GM20431 (cell line): ENCODE measurements around the gene PTPN13.
"Not testable (repeated sequence)": the region's sequence is repeated elsewhere in the genome, so short reads cannot be mapped to it uniquely, and the experiment has no call there.

Source experiments
- in situ Hi-C: fragments of 300-500 bp; cut with MseI, MboI; formaldehyde crosslinking; loops from one replicate; pipeline ENCODE4 v1.15.0; 2020; ENCODE audit warnings: low sequenced_read_pairs; ENCODE audit not compliant: unreplicated experiment

Gene PTPN13

GRCh38 chr4:86685401-86685800, 91.3 kb downstream of the PTPN13 start:
- in situ Hi-C loops = no loop called here

- in situ Hi-C loops = no loop called here
Measured at GRCh38 chr4:86686741-86687140, 92.6 kb downstream of the PTPN13 start.

- in situ Hi-C loops = no loop called here
Measured at GRCh38 chr4:86688026-86688425, 93.9 kb downstream of the PTPN13 start.

- in situ Hi-C loops = no loop called here
Measured at GRCh38 chr4:86704601-86705000, 110.5 kb downstream of the PTPN13 start.

GRCh38 chr4:86706923-86707597, 112.9 kb downstream of the PTPN13 start:
- in situ Hi-C loops = no loop called here

GRCh38 chr4:86717651-86718050, 123.5 kb downstream of the PTPN13 start:
- in situ Hi-C loops = no loop called here

GRCh38 chr4:86718152-86718551, 124.0 kb downstream of the PTPN13 start:
- in situ Hi-C loops = no loop called here

GRCh38 chr4:86719149-86719548, 125.0 kb downstream of the PTPN13 start:
- in situ Hi-C loops = not testable (repeated sequence)

- in situ Hi-C loops = no loop called here
Measured at GRCh38 chr4:86720508-86721068, 126.5 kb downstream of the PTPN13 start.

- in situ Hi-C loops = no loop called here
Measured at GRCh38 chr4:86721412-86721811, 127.3 kb downstream of the PTPN13 start.

GRCh38 chr4:86730310-86730709, 136.2 kb downstream of the PTPN13 start:
- in situ Hi-C loops = no loop called here

- in situ Hi-C loops = no loop called here
Measured at GRCh38 chr4:86737244-86737643, 143.1 kb downstream of the PTPN13 start.

GRCh38 chr4:86741846-86742245, 147.7 kb downstream of the PTPN13 start:
- in situ Hi-C loops = no loop called here

GRCh38 chr4:86744570-86744969, 150.5 kb downstream of the PTPN13 start:
- in situ Hi-C loops = no loop called here

- in situ Hi-C loops = no loop called here
Measured at GRCh38 chr4:86749121-86749520, 155.0 kb downstream of the PTPN13 start.

- in situ Hi-C loops = no loop called here
Measured at GRCh38 chr4:86755388-86755787, 161.3 kb downstream of the PTPN13 start.

GRCh38 chr4:86757468-86757867, 163.4 kb downstream of the PTPN13 start:
- in situ Hi-C loops = no loop called here

GRCh38 chr4:86759298-86759697, 165.2 kb downstream of the PTPN13 start:
- in situ Hi-C loops = no loop called here

GRCh38 chr4:86762649-86763048, 168.5 kb downstream of the PTPN13 start:
- in situ Hi-C loops = no loop called here

- in situ Hi-C loops = no loop called here
Measured at GRCh38 chr4:86769794-86770193, 175.7 kb downstream of the PTPN13 start.

- in situ Hi-C loops = no loop called here
Measured at GRCh38 chr4:86771141-86771540, 177.0 kb downstream of the PTPN13 start.

GRCh38 chr4:86775061-86775460, 180.9 kb downstream of the PTPN13 start:
- in situ Hi-C loops = no loop called here
